Peyer's patch (tissue), 4 donors: ENCODE results near the gene DLGAP1.

Source experiments
- CTCF ChIP-seq, 6 experiments: fragments of 450-650 bp in 4 of 6; fragments of 200-600 bp in 2 of 6; sonication (generic) in 1 of 6; IDR thresholded peaks; one replicate each; pipeline ENCODE4 v1.5.1; 2017 to 2019; ENCODE audit warnings: antibody characterized with exemption in 6 of 6, mild to moderate bottlenecking in 3 of 6, moderate library complexity in 1 of 6
- POLR2A ChIP-seq, 2 donors: fragments of 450-650 bp; IDR thresholded peaks; one replicate each; pipeline ENCODE4 v1.5.1; 2017; ENCODE audit warnings: antibody characterized with exemption in 2 of 2, mild to moderate bottlenecking in 2 of 2, moderate library complexity in 2 of 2

- TF ChIP-seq POLR2A (IDR thresholded peaks at IDR 0.05) (no peak), CTCF (IDR thresholded peaks at IDR 0.05) (no peak)
Observed at GRCh38 chr18:3538954-3539617, 916.0 kb downstream of the DLGAP1 start.
